Dermis blood vessel endothelial cell (primary cell): ENCODE results near the gene METRN. TPM values are rescaled to one million over a fixed set of nuclear protein-coding genes. Genes with fewer than 3 reads are reported as not detected.

Experiments used
- DNase-seq: peaks from one replicate; pipeline ENCODE4 v3.0.0; 2010
- total RNA-seq: library from RNA; depleted of rRNA; stranded (reverse); fragments of >200 nt; gene quantifications from 2 replicates; pipeline ENCODE4 v1.2.3, GENCODE V29; 2014

Gene METRN
- total RNA-seq, 1 donor from 2014 or later, result 34.9 TPM

DNA sequence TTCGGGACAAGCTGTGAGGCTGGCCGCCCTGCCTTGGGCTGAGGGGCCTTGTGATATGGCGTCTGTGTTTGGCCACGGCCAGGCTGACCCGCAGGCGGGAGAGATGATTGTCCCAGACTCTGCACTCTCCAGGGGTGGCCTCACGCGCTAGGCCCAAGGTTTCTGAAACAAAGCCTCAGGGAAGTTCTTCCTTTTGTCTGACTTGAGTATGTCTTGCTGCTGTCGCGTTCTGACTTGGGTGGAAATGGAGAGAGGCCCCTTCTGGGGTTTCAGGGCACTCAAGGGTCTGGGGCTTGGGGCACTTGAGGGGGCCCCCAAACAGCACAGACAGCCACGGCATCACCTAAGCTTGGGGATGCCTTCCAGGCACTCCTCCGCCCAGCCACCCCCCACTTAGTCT is 3.8 kb upstream of the METRN start:
- DNase-seq, result no peak

DNA sequence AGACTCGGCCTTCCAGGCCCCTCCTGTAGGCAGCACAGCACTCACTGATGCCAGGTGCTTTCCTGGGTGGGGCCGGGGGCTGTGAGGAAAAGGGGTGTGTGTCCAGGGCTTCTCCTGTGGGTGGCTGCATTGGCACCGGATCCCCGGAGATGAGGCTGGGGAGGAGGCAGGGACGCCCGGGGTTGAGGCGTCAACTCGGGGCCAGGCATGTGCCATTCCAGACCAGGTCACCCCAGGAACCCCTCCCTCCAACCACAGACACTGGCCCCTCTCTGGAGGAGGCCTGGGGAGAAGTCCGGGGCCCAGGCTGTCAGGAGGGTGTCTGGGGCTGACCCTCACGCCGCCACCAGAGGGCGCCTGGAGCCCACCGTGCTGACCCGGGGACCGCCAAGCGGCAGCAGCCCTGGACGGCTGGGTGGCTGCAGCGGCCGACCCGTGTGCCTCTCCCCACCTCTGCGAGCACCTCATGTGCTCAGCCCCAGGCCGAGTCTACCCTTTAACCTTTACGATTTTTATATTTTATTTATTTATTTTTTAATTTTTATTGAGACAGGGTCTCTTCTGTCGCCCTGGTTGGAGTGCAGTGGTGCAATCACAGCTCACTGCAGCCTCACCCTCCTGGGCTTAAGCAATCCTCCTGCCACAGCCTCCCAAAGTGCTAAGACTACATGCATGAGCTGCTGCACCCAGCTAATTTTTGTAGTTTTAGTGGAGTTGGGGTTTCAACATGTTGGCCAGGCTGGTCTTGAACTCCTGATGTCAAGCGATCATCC is 3.2 kb upstream of the METRN start:
- peak; percentile 83 for DNase-seq

DNA sequence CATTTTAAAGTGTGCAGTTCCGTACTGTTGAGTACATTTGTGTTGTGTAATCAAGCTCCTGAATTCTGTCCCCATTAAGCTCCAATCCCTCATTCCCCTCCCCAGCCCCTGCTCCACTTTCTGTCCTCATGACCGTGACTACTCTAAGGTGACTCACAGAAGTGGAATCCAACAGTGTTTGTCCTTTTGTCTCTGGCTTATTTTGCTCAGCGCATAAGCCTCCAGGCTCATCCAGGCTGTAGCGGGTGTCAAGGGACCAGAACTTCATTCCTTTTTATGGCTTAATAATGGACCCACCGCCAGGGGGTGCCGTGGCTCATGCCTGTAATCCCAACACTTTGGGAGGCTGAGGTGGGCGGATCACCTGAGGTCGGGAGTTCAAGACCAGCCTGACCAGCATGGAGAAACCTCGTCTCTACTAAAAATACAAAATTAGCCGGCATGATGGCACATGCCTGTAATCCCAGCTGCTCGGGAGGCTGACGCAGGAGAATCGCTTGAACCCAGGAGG is 2.1 kb upstream of the METRN start:
- DNase-seq, result peak; percentile 72

DNA sequence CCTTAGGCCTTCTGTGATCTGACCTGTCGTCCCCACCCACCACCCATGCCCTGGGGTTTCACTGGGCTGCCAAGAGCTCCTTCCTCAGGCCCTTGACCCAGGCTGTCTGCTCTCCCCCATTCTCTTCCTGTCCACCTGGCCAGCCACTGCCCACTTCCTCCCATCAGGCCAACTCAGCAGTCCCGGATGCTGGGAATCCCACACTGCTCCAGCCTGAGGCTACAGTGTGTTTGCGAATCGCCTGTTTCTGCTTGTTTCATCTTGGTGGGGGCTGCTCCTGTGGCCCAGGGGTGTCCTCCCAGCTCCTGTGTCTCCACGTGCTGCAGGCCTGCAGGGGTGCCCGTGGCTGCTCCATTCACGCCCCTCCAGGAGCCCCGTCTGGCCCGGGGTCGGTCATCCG is 839 bp upstream of the METRN start:
- no peak for DNase-seq

DNA sequence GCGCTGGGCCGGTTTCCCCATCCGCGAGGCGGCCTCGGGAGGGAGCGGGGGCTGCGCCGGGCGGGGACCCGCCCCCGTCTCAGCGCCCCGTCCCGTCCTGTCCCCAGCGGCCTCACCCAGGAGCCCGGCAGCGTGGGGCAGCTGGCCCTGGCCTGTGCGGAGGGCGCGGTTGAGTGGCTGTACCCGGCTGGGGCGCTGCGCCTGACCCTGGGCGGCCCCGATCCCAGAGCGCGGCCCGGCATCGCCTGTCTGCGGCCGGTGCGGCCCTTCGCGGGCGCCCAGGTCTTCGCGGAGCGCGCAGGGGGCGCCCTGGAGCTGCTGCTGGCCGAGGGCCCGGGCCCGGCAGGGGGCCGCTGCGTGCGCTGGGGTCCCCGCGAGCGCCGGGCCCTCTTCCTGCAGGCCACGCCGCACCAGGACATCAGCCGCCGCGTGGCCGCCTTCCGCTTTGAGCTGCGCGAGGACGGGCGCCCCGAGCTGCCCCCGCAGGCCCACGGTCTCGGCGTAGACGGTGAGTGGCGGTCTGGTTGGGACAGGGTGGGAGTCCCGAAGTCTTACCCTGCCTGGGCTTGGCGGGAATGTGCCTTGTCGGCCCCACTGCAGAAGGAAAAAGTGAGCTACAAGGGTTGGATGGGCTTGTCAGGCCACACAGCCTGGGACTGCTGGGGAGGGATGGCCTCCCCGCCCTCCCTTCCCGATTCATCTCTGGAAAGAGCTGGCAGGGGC is 720 bp downstream of the METRN start:
- DNase-seq, result peak; percentile 37

DNA sequence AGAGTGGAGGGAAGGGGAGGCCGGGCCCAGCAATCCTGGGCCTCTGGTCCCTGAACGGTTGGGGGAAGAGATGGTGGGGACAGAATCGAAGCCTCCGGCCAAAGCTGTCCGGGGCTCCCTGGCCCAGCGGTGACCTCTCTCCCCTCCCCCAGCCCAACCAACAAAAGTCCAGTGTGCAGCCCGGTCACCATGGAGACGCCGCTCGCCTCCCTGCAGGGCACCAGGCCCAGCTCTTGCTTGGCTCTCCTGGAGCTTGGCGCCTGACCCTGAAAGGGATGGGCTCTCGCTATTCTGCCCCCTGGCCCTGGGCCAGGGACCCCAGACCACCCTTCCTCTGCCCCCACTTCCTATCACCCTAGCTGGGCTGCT is 1.3 kb downstream of the METRN start:
- DNase-seq, result no peak

DNA sequence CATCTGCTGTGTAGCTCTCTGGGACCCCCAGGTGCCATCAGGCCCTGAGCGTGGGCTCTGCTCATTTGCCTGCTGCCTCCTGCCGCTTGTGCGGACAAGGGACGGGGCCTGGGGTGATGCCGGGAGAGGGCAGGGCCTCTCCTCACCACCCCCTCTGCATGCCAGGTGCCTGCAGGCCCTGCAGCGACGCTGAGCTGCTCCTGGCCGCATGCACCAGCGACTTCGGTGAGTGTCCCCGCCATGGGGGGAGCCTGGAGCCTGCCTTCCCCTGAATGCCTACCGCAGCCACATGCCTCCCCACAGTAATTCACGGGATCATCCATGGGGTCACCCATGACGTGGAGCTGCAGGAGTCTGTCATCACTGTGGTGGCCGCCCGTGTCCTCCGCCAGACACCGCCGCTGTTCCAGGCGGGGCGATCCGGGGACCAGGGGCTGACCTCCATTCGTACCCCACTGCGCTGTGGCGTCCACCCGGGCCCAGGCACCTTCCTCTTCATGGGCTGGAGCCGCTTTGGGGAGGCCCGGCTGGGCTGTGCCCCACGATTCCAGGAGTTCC is 1.9 kb downstream of the METRN start:
- DNase-seq, result no peak

DNA sequence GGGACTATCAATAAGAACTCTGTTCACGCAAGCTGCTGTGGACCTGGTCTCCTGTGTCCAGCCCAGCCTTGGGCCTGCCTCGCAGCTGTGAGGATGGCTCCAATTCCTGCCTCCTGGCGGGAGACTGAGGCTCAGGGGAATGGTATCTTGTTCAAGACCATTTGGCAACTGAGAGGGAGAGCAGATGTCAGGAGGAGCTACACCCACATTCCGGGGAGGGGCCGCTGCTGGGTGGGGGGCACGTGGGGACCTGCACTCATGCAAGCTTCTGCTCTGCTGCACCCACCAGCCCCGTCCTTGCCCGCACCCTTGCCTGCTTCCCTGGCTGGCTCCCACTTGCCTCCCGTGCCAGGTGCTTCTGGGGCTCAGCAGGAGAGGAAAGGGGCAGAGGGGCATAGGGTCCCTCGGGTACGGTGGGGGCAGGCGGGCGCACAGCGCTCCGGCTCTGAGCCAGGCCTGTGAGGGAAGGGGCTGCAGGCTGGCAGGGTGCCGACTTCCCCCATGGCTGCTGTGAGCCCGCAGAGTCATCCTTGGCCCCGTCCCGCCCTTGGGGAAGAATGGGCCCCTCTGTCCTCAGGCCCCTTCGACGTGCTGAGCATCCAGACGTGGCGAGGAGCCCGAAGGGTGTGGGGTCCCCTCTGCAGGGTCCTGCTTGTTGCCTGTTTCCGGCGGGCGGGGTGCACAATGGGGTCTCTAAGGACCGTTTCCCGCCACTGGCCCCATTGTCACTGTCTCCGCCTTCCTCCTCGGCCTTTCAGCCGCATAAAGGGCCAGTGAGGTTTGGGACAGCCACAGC is 2.7 kb downstream of the METRN start:
- DNase-seq, result no peak

DNA sequence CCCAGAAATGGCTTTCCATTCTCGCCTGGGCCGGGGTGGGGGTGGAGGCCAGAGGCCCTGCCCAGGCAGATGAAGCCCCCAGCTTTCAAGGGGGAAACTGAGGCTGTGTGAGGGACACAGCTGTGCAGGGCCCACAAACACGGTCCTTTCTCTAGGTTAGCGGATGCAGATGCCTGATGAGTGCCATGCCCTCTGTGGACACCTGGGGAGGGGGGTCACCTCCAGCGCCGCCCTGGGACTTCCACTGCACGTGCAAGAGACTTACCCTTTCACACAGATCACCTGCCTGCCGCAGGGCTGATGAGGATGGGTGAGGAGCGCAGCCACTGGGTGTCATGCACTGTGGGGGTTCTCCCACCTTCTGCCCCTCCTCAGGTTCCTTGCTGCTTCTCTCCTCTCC is 3.5 kb downstream of the METRN start:
- DNase-seq, result no peak

DNA sequence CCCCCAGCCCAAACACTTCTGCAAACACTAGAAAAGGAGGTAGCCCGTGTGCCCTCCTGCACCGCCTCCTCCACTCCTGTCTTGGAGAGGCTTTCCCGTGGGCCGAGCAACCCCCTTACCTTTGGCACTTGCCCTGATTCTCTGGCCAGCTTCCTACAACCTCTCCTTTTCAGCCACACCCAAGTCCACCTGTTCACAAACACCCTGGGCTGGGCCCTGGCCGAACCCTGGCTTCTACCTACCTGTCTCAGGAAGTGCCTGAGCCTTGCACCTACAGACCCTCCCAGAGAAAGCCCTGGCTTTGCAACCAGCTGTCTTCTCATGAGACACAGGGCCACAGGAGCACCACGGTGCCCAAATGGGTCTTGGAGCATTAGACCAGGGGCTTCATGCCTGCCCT is 4.0 kb downstream of the METRN start:
- DNase-seq, result no peak

DNA sequence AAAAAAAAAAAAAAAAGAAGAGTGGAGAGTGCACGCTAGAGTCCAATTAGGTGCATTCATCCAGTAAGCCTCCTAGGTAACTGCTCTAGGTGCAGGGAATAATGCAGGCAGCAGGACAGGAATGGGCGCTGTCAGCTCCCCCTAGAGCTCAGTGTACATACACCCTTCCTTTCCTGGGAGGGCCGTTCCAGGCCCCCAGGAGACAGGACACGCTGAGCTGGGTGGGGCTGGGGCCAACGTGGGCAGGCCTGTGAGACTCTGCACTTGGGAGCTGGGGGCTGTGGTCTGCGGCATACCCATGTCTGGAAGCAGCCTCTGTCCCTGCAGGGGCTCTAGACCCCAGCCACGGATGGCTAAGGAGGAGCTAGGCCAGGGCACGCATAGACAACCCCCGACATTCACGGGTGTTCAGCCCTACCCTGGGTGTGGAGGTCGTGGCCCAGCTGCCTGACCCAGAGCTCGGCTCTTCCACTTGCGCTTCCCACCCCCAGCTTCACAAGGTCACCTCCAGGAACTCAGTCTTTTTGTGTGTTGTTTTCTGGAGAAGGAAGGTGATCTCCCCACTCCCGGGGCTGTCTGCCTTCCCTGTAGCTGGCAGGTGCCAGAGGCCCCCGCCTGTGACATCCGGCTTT is 5.0 kb downstream of the METRN start:
- DNase-seq, result no peak

DNA sequence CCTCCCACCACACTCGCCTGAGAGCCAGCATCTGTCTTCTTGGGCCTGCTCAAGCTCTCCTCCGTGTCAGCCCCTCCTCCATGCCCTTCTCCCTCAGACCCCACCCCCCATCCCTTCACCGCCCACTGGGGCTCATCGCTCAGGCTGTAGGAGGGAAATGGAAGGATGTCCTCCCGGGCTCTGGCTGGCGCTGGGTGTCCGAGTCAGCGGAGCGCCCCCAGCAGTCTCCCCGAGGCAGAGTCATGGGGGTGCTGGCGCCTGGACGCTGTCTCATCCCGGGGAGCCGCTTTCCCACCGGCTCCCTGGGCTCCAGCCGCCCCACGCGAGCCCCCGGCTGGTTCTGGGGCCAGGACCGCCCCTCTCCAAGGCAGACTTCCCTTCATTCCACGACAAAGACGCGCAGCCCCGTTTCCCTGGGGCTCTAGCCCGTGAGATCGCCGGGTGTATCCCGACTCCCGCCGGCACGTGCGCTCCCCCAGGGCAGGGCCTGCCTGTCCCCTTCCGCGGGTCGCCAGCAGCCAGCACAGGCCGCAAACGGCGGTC is 5.6 kb downstream of the METRN start:
- peak; percentile 46 for DNase-seq

DNA sequence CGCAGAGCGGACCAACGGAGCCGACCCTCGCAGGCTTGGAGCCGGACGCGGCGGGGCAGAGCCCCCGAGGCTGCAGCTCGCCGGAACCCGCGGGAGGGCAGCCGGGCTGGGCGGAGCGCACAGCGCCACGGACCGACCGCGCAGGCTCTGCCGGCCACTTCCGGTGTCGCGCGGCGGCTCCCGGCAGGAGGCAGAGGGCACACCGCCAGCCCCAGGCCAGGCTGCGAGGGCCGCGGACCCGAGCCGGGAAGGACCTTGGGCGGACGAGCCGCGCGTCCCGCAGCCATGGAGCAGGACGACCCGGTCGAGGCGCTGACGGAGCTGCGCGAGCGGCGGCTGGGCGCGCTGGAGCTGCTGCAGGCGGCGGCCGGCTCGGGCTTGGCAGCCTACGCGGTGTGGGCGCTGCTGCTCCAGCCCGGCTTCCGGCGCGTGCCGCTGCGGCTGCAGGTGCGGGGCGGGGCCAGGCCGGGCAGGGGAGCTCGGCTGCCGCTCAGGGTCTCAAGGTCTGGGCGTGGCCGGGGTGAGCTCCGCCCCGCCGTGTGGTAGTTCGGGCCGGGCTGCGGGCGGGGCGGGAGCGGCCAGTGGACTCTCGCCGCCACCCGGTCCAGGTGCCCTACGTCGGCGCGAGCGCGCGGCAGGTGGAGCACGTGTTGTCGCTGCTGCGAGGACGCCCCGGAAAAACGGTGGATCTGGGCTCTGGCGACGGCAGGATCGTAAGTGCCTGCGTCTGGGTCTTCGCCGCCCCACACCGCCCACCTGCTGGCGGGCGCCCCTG is 6.3 kb downstream of the METRN start, which contains the start of gene ANTKMT:
Gene ANTKMT (plus strand): TSS at position 157 of the 775 bp plus-strand sequence. CDS start 129 bp downstream, at position 286.
- DNase-seq, result peak; percentile 71

DNA sequence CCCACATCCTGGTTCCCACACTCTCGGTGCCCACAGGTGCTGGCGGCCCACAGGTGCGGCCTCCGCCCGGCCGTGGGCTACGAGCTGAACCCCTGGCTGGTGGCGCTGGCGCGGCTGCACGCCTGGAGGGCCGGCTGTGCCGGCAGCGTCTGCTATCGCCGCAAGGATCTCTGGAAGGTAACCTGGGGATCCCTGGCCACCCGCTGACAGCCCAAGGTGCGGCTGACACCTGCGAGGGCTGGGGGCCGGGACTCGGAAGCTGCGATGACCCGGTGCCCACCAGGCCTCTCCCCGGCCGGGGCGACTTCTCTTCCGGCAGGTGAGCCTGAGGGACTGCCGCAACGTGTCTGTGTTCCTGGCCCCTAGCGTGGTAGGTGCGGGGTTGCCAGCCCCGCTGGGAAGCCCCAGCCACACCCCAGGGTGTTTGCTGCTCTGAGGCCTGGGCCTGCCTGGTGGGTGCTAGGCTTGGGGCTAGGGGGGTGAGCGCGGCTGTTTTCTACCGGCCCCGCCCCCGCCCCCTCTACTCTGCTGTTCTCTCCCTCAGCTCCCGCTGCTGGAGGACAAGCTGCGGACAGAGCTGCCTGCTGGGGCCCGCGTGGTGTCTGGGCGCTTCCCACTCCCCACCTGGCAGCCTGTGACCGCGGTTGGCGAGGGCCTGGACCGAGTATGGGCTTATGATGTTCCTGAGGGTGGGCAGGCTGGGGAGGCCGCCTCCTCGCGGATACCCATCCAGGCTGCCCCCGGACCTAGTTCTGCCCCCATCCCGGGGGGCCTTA is 7.0 kb downstream of the METRN start:
- no peak for DNase-seq

DNA sequence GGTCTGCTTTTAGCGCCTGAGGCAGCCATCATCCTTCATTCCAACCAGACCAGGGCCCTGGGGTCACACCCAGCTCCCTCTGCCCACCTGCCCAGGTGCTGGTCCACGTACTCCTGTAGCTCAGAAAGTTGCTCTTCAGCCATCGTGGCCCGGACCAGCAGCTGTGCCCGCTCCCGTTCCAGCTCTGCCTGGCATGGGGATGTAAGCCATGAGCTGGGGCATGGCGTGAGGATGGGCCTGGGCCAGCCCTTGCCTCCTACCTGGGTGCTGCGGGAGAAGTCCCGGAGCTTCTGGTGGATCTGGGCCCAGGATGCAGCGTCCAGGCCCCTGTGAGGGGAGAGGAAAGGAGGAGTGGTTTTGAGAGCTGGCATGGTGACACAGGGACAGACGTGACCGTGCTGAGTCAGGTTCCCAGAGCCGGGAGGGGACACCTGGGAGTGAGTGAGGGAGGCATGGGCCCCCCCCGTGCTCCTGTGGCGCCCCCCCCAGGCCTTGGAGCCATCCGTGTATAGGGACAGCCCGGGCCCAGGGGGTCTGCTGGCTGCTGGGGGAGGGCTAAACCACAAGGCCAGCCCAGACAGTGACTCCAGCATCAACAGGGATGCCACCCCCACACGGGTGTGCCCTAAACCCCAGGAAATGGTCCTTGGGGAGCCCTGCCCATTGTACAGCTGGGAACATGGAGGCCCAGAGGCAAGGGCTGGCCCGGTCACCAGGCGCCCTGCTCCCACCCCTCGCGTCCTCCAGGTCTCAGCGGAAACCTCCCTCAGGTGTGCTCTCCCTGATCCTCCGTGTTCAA is 8.1 kb downstream of the METRN start:
- no peak for DNase-seq

DNA sequence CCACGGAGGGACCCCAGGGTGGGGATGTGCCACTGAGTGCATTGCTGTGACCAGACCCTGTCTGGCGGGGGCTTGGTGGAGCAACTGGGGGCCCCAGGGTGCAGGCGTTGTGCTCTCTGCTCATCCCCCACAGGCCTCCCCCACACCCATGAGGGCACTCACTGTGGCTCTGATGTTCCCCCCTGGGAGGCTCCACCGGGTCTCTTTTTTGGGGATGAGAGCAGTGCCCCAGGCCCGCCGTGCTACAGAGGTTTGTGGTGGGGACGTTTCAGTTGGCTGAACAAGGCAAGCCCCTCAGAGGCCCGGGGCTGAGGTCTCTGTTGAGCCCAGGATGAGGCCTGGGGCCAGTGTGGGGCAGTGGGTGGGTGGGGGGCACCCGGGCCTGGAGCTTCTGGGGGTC is 8.8 kb downstream of the METRN start:
- DNase-seq, result no peak

DNA sequence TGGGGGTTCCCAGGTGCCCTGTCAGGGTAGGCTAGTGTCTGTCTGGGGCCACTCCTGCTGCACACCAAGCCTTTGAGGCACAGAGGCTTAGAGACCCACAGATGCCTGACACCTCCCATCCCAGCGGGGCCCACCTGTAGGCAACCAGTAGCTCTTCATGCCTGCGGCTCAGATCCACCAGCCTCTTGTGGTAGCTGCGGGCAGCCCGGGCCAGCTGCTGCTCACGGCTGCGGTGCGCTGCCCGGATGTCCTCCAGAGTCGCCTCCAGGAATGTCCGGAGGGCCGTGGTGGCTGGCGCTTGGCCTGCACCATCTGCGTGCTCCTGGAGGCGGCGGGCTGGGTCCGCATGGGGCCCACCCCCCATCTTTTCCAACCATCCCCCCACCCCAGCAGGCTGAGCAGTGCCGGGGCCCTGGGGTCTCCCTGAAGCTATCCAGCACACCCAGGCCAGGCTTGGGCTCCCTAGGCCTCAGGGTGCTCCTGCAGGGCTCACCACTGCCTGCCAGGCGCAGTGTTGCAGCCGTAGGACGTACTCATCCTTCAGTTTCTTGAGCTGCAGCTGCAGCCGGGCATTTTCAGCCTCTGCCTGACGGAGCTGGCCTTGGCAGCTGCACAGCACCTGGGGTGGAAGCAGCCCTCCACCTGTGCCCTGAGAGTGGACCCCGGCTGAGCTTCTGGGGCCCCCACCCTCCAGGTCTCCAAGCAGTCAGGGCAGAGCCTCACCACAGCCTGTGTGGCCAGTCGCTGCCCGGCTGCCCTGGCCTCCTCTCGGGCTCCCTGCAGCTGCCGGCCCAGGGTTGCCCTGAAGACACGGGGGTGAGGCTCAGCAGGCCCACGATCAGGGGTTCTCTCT is 9.5 kb downstream of the METRN start:
- DNase-seq, result no peak

DNA sequence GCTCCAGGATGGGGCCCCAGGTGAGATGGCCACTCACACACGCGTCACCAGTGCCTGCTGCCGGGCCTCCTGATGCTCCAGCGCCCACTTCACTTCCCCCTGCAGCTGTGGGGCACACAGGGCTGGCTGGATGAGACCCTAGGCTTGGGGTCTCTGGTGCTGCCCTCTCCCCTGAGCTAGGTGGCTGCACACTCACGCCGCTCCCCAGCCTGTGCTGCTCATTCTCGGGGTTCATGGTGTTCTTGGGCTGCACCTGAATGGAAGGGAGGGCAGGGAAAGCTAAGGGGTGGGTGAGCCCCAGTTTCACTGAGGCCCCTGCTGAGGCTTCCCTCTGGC is 10.1 kb downstream of the METRN start:
- DNase-seq, result no peak
